ENCODE data around the gene CFAP97D1. TPM values are rescaled to one million over a fixed set of nuclear protein-coding genes. Genes with fewer than 3 reads are reported as not detected.

Gene CFAP97D1
- total RNA-seq, 2 donors from 2014 or later: not detected

DNA sequence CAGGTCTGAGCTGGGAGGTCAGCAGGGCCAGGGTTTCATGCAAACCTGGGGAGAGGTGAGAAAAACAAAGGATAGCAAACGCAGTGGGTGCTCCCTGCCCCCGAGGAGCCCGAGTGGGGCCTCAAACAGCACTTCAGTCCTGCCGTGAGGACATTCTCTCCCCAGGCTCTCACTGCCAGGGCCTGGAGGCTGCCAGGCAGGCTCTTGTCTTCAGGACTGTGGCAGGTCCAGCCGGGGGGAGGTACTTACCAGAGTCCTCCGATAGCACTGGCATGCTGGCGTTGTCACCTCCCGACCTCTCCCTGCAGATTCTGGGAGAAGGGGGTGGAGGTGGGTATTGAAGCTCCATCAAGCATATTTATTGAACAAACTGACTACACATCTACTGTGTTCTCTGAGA, 51.4 kb downstream of the CFAP97D1 start:
- Histone ChIP-seq H3K9ac (ENCODE audit: extremely low read depth, low read length, poor library complexity, severe bottlenecking) (no peak overlapping the region), H3K36me3 (ENCODE audit: control insufficient read depth, insufficient read depth, low read length) (no peaks in the 10 kb centered on the region), H3K4me3 (ENCODE audit: low read length) (no peak overlapping the region), H3K27ac (ENCODE audit: low read depth, low read length) (no peak overlapping the region), H3K4me1 (ENCODE audit: control insufficient read depth, insufficient read depth, low read length) (no peaks in the 10 kb centered on the region), H3K27me3 (ENCODE audit: control insufficient read depth, insufficient read depth, low read length, poor library complexity, severe bottlenecking) (peaks cover 16% of the 10 kb centered on the region), H3K9me3 (ENCODE audit: control insufficient read depth, low read length) (peaks cover 8% of the 10 kb centered on the region)
- DNase-seq: peak; percentile 76
- Mint-ChIP-seq H3K36me3 (ENCODE audit: low read depth) (no peaks in the 10 kb centered on the region), H3K4me3 (peak overlapping the region; percentile 66), H3K27ac (no peak overlapping the region), H3K9me3 (peaks cover 15% of the 10 kb centered on the region), H3K27me3 (ENCODE audit: insufficient read depth) (peaks cover 40% of the 10 kb centered on the region), H3K4me1 (peaks cover 24% of the 10 kb centered on the region)
- TF ChIP-seq, protein P1, sequence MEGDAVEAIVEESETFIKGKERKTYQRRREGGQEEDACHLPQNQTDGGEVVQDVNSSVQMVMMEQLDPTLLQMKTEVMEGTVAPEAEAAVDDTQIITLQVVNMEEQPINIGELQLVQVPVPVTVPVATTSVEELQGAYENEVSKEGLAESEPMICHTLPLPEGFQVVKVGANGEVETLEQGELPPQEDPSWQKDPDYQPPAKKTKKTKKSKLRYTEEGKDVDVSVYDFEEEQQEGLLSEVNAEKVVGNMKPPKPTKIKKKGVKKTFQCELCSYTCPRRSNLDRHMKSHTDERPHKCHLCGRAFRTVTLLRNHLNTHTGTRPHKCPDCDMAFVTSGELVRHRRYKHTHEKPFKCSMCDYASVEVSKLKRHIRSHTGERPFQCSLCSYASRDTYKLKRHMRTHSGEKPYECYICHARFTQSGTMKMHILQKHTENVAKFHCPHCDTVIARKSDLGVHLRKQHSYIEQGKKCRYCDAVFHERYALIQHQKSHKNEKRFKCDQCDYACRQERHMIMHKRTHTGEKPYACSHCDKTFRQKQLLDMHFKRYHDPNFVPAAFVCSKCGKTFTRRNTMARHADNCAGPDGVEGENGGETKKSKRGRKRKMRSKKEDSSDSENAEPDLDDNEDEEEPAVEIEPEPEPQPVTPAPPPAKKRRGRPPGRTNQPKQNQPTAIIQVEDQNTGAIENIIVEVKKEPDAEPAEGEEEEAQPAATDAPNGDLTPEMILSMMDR (conservative IDR thresholded peaks at IDR 0.05): no peak
- 40 to 71% methylated on average over 1 to 7 of the region's 8 CpGs for WGBS, 2 experiments (ENCODE audit: insufficient coverage in 1 of 2, insufficient read length in 1 of 2)

DNA sequence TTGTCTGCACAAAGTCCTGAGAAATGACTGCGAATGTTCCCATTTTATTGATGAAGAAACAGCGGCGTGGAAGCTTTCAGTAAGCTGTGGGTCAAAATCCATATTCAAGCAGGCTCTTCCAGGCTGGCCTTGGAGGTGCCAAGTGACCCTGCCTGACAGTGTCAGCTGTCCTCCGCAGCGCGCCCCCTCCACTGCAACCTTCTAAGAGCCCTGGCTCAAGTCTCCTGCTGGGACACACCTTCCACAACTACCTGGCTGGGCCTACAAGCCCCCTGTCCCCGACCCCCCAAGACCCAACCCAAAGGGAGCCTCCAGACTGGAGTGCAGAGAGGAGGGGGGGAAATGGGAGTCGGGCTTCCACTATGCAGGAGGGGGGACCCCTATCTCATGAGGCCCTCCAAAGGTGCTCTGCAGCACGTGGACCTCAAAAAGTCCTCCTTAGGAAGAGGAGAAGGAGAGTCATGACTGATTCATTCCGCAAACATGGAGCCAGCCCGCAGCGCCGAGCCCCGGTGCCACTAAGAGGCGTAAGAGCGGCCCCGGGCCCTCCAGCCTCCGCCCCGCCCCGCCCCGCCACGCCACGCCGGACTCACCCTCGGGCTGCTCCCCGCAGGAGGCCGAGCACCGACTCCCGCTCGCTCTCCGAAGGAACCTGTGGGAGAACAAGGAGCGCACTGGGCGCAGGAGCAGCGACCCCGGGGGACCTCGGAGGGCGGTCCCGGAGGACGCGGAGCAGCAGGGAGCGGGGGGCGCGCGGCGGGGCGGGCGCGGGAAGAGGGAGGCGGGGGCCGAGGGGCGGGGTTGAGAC, 52.1 kb downstream of the CFAP97D1 start:
- Mint-ChIP-seq H3K27ac (no peak overlapping the region), H3K36me3 (ENCODE audit: low read depth) (no peaks in the 10 kb centered on the region), H3K4me1 (peaks cover 24% of the 10 kb centered on the region), H3K4me3 (peak overlapping the region; percentile 66), H3K27me3 (ENCODE audit: insufficient read depth) (peaks cover 40% of the 10 kb centered on the region), H3K9me3 (peaks cover 15% of the 10 kb centered on the region)
- Histone ChIP-seq H3K27ac (ENCODE audit: low read depth, low read length) (no peak overlapping the region), H3K27me3 (ENCODE audit: control insufficient read depth, insufficient read depth, low read length, poor library complexity, severe bottlenecking) (peaks cover 16% of the 10 kb centered on the region), H3K9me3 (ENCODE audit: control insufficient read depth, low read length) (peaks cover 8% of the 10 kb centered on the region), H3K4me1 (ENCODE audit: control insufficient read depth, insufficient read depth, low read length) (no peaks in the 10 kb centered on the region), H3K36me3 (ENCODE audit: control insufficient read depth, insufficient read depth, low read length) (no peaks in the 10 kb centered on the region), H3K9ac (ENCODE audit: extremely low read depth, low read length, poor library complexity, severe bottlenecking) (no peak overlapping the region), H3K4me3 (ENCODE audit: low read length) (peak overlapping the region; percentile 78)
- 8 to 21% methylated on average over 15 to 50 of the region's 51 CpGs for WGBS, 2 experiments (ENCODE audit: insufficient coverage in 1 of 2, insufficient read length in 1 of 2)
- DNase-seq: peak; percentile 84
- TF ChIP-seq, protein P1 (conservative IDR thresholded peaks at IDR 0.05): no peak

DNA sequence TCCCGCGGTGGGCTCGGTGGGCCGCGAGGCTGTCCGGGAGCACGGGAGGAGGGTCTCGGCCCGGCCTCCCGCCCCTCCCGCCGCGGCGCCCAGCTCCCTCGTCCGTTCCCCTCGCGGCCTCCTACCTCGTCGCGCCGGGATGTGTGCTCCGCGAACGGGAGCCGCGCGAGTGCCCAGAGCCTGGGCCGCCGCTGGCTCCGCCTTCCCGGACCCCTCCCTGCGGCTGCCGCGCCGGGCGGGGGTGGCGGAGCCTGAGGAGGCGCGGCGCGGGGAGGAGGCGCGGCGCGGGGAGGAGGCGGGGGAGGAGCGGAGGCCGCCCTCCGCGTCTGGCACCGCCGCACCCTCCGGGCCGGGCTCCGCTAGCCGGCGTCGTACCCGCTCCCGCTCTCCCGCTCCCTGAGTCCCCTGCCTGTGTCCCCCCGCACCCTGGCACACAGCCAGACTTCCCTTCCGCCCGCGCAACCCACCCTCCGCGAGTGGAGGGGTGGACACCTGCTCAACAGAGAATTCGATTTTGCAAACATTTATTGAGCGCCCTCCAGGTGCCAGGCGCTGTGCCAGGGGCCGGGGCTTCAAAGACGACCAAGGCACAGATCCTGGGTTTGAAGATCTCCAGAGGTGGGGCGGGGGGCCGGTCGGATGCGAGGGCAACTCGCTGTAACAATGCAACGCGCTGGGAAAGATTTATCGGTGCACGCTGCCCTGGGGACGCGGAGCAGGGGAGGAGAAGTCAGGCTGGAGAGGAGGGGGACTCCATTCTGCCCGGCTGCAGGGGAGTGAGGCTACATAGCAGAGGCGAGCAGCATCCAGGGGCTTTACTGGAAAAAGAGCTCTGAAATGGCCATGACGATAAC, 53.0 kb downstream of the CFAP97D1 start, which contains the start of gene MPP3:
MPP3 (minus strand) TSS at position 171 of the 854 bp plus-strand sequence. CDS start 1,240 bp downstream, outside the sequence.
- H3K9ac ChIP-seq (ENCODE audit: extremely low read depth, low read length, poor library complexity, severe bottlenecking): no peak within 1 kb of the TSS
- Mint-ChIP-seq H3K9me3 (peaks cover 15% of the 10 kb centered on the region), H3K4me3 (peak within 1 kb of the TSS; percentile 66), H3K36me3 (ENCODE audit: low read depth) (no peaks in the 10 kb centered on the region), H3K4me1 (peaks cover 24% of the 10 kb centered on the region), H3K27me3 (ENCODE audit: insufficient read depth) (peaks cover 42% of the 10 kb centered on the region), H3K27ac (no peak within 1 kb of the TSS)
- no peaks in the 10 kb centered on the region for H3K4me1 ChIP-seq (ENCODE audit: control insufficient read depth, insufficient read depth, low read length)
- H3K4me3 ChIP-seq (ENCODE audit: low read length): peak within 1 kb of the TSS; percentile 78
- TF ChIP-seq, protein P1 (conservative IDR thresholded peaks at IDR 0.05): no peak
- H3K36me3 ChIP-seq (ENCODE audit: control insufficient read depth, insufficient read depth, low read length): no peaks in the 10 kb centered on the region
- DNase-seq: peak; percentile 85
- no peak within 1 kb of the TSS for H3K27ac ChIP-seq (ENCODE audit: low read depth, low read length)
- H3K9me3 ChIP-seq (ENCODE audit: control insufficient read depth, low read length): peaks cover 8% of the 10 kb centered on the region
- peaks cover 16% of the 10 kb centered on the region for H3K27me3 ChIP-seq (ENCODE audit: control insufficient read depth, insufficient read depth, low read length, poor library complexity, severe bottlenecking)
- 2 to 7% methylated on average over 16 to 84 of the region's 87 CpGs for WGBS, 2 experiments (ENCODE audit: insufficient coverage in 1 of 2, insufficient read length in 1 of 2)
